KMS-11 (cell line): Measurements from ENCODE around the gene ZIC5.

ENCODE experiments used
- H2AFZ ChIP-seq: fragments of 200-600 bp; sonication (generic); 2 replicates; pipeline ENCODE4 v1.6.1; 2016; ENCODE audit warnings: antibody characterized with exemption, mixed run types, low read depth
- H3K27ac ChIP-seq: fragments of 200-600 bp; sonication (generic); 2 replicates; pipeline ENCODE4 v1.6.1; 2016; ENCODE audit warnings: mild to moderate bottlenecking, mixed run types
- H3K27me3 ChIP-seq: fragments of 200-600 bp; sonication (generic); 2 replicates; pipeline ENCODE4 v1.6.1; 2017; ENCODE audit warnings: mild to moderate bottlenecking, low read depth, mixed run types, moderate library complexity; ENCODE audit not compliant: insufficient read depth
- H3K36me3 ChIP-seq: fragments of 200-600 bp; sonication (generic); 2 replicates; pipeline ENCODE4 v1.6.1; 2017; ENCODE audit warnings: mild to moderate bottlenecking, mixed run types; ENCODE audit not compliant: insufficient read depth
- H3K4me1 ChIP-seq: fragments of 200-600 bp; sonication (generic); 2 replicates; pipeline ENCODE4 v1.6.1; 2016; ENCODE audit warnings: mild to moderate bottlenecking, low read depth, mixed run types; ENCODE audit not compliant: poor library complexity, severe bottlenecking
- H3K4me2 ChIP-seq: fragments of 200-600 bp; sonication (generic); 2 replicates; pipeline ENCODE4 v1.7.0; 2016; ENCODE audit warnings: mild to moderate bottlenecking, mixed run types
- H3K4me3 ChIP-seq: fragments of 200-600 bp; sonication (generic); IDR thresholded peaks from 2 replicates; pipeline ENCODE4 v1.6.1; 2017; ENCODE audit warnings: low read depth, low read length, mixed read lengths; ENCODE audit not compliant: insufficient read depth
- H3K79me2 ChIP-seq: fragments of 200-600 bp; sonication (generic); 2 replicates; pipeline ENCODE4 v1.6.1; 2016; ENCODE audit warnings: low read depth, mixed run types; ENCODE audit not compliant: insufficient read depth
- H3K9ac ChIP-seq: fragments of 200-600 bp; sonication (generic); 2 replicates; pipeline ENCODE4 v1.6.1; 2016; ENCODE audit warnings: mild to moderate bottlenecking, mixed run types
- H4K20me1 ChIP-seq: fragments of 200-600 bp; sonication (generic); 2 replicates; pipeline ENCODE4 v1.6.1; 2016; ENCODE audit warnings: mild to moderate bottlenecking, mixed run types; ENCODE audit not compliant: insufficient read depth
- CTCF ChIP-seq: fragments of 200-600 bp; sonication (generic); conservative IDR thresholded peaks from 2 replicates; pipeline ENCODE4 v1.6.1; 2017; ENCODE audit warnings: low read depth, mild to moderate bottlenecking, antibody characterized with exemption, low read length, moderate library complexity, mixed read lengths

Gene ZIC5

GRCh38 chr13:99967498-99967868 is 4.1 kb downstream of the ZIC5 start:
- Histone ChIP-seq H3K36me3 (no peaks in the 10 kb centered on the region), H3K27me3 (no peaks in the 10 kb centered on the region), H2AFZ (no peak overlapping the region), H4K20me1 (no peaks in the 10 kb centered on the region), H3K79me2 (peaks cover 4% of the 10 kb centered on the region; the same call in 1 of the 2 replicates), H3K9ac (no peak overlapping the region), H3K4me3 (no peak overlapping the region), H3K27ac (no peak overlapping the region), H3K4me2 (no peak overlapping the region), H3K4me1 (no peaks in the 10 kb centered on the region)
- no peak for TF ChIP-seq CTCF

GRCh38 chr13:99966064-99966805 is 5.3 kb downstream of the ZIC5 start:
- Histone ChIP-seq H3K79me2 (peaks cover 4% of the 10 kb centered on the region; the same call in 1 of the 2 replicates), H3K9ac (no peak overlapping the region), H3K4me3 (no peak overlapping the region), H3K4me2 (no peak overlapping the region), H2AFZ (no peak overlapping the region), H4K20me1 (no peaks in the 10 kb centered on the region), H3K27ac (no peak overlapping the region), H3K36me3 (no peaks in the 10 kb centered on the region), H3K4me1 (no peaks in the 10 kb centered on the region), H3K27me3 (no peaks in the 10 kb centered on the region)
- no peak for TF ChIP-seq CTCF

- H3K9ac ChIP-seq, result no peak overlapping the region
- H3K27me3 ChIP-seq, result no peaks in the 10 kb centered on the region
- TF ChIP-seq CTCF, result no peak
- H4K20me1 ChIP-seq, result no peaks in the 10 kb centered on the region
- H3K27ac ChIP-seq, result no peak overlapping the region
- H3K36me3 ChIP-seq, result no peaks in the 10 kb centered on the region
- H3K4me3 ChIP-seq, result no peak overlapping the region
- H3K4me1 ChIP-seq, result no peaks in the 10 kb centered on the region
- H3K4me2 ChIP-seq, result no peak overlapping the region
- no peak overlapping the region for H2AFZ ChIP-seq
- peaks cover 4% of the 10 kb centered on the region; the same call in 1 of the 2 replicates for H3K79me2 ChIP-seq
Measured at GRCh38 chr13:99965329-99966000, 6.1 kb downstream of the ZIC5 start.

GRCh38 chr13:99963816-99964339 is 7.7 kb downstream of the ZIC5 start:
- Histone ChIP-seq H4K20me1 (no peaks in the 10 kb centered on the region), H3K27ac (no peak overlapping the region), H3K9ac (no peak overlapping the region), H3K4me2 (no peak overlapping the region), H2AFZ (no peak overlapping the region), H3K4me1 (no peaks in the 10 kb centered on the region), H3K27me3 (no peaks in the 10 kb centered on the region), H3K36me3 (no peaks in the 10 kb centered on the region), H3K79me2 (peaks cover under 1% of the 10 kb centered on the region; the same call in 1 of the 2 replicates), H3K4me3 (no peak overlapping the region)
- TF ChIP-seq CTCF, result no peak
